SK-N-SH (cell line): ENCODE results near the gene OR5I1. TPM values are rescaled to one million over a fixed set of nuclear protein-coding genes. Genes with fewer than 3 reads are reported as not detected.
A peak's percentile ranks its signal among the peaks of the same experiment; 100 is the strongest.
"Not testable (repeated sequence)": the region's sequence is repeated elsewhere in the genome, so short reads cannot be mapped to it uniquely, and the experiment has no call there.

Experiments used
- CTCF ChIA-PET: fragments of 300-600, 350-600 bp; formaldehyde crosslinking; extraction: SDS; loops from one replicate; lab custom pipeline; 2021; lab: Yijun Ruan, JAX
- POLR2A ChIA-PET: fragments of 350-600 bp; sonication (Branson Sonifier 250); formaldehyde crosslinking; extraction: SDS; loops from one replicate; lab custom pipeline; 2020; ENCODE audit warnings: antibody characterized with exemption, inconsistent platforms; lab: Yijun Ruan, JAX
- DNase-seq: peaks from one replicate; pipeline ENCODE4 v3.0.0; 2012
- H2AFZ ChIP-seq: fragments of 200-600 bp; sonication (generic); 2 replicates; pipeline ENCODE4 v1.8.1; 2016; ENCODE audit warnings: antibody characterized with exemption, mild to moderate bottlenecking, low read depth
- H3F3A ChIP-seq: fragments of 200-600 bp; sonication (generic); replicated peaks from 2 replicates; pipeline ENCODE3; 2016; ENCODE audit warnings: antibody characterized with exemption, mild to moderate bottlenecking; ENCODE audit not compliant: insufficient read depth
- H3K27ac ChIP-seq, 2 experiments: fragments of 200-500 bp in 1 of 2; fragments of 200-600 bp in 1 of 2; sonication (Bioruptor generic) in 1 of 2; sonication (generic), shearing (Covaris generic) in 1 of 2; 2 replicates each; pipeline versions ENCODE4 v1.5.1 to v1.6.1; 2014 to 2016; ENCODE audit warnings: low read depth in 2 of 2, inconsistent platforms in 1 of 2, low read length in 1 of 2, mild to moderate bottlenecking in 1 of 2, mixed read lengths in 1 of 2
- H3K27me3 ChIP-seq: fragments of 200-600 bp; sonication (generic), shearing (Covaris generic); 2 replicates; pipeline ENCODE4 v1.6.1; 2016; ENCODE audit warnings: mixed run types; ENCODE audit not compliant: insufficient read depth
- H3K36me3 ChIP-seq, 2 experiments: fragments of 200-500 bp in 1 of 2; fragments of 200-600 bp in 1 of 2; sonication (Bioruptor generic) in 1 of 2; sonication (generic) in 1 of 2; replicated peaks in 1 of 2; 2 replicates each; pipeline versions ENCODE3 to v1.5.1; 2014 to 2016; ENCODE audit warnings: low read length in 1 of 2, mild to moderate bottlenecking in 1 of 2; ENCODE audit not compliant: insufficient read depth in 2 of 2, control insufficient read depth in 1 of 2
- H3K4me1 ChIP-seq, 2 experiments: fragments of 200-500 bp in 1 of 2; fragments of 200-600 bp in 1 of 2; sonication (Bioruptor generic) in 1 of 2; sonication (generic), shearing (Covaris generic) in 1 of 2; 2 replicates each; pipeline versions ENCODE4 v1.5.1 to v1.6.1; 2014 to 2016; ENCODE audit warnings: low read depth in 1 of 2, low read length in 1 of 2, mixed run types in 1 of 2; ENCODE audit not compliant: insufficient read depth in 2 of 2, control insufficient read depth in 1 of 2
- H3K4me2 ChIP-seq: fragments of 200-600 bp; sonication (generic), shearing (Covaris generic); 2 replicates; pipeline ENCODE4 v1.6.1; 2017; ENCODE audit warnings: mixed run types
- H3K4me3 ChIP-seq, 2 experiments: fragments of 200-500 bp in 1 of 2; fragments of 200-600 bp in 1 of 2; sonication (Bioruptor generic) in 1 of 2; sonication (generic), shearing (Covaris generic) in 1 of 2; 2 replicates each; pipeline versions ENCODE4 v1.5.1 to v1.8.1; 2014 to 2016; ENCODE audit warnings: low read depth in 2 of 2, inconsistent platforms in 1 of 2, low read length in 1 of 2, mild to moderate bottlenecking in 1 of 2, mixed read lengths in 1 of 2, moderate library complexity in 1 of 2
- H3K79me2 ChIP-seq: fragments of 200-600 bp; sonication (generic); 2 replicates; pipeline ENCODE4 v1.8.1; 2017; ENCODE audit warnings: mild to moderate bottlenecking; ENCODE audit not compliant: insufficient read depth
- H3K9ac ChIP-seq: fragments of 200-600 bp; sonication (generic); 2 replicates; pipeline ENCODE4 v1.6.1; 2017; ENCODE audit warnings: mixed run types
- H3K9me2 ChIP-seq: fragments of 200-600 bp; sonication (generic); 2 replicates; pipeline ENCODE4 v1.6.1; 2017; ENCODE audit warnings: mixed run types
- H3K9me3 ChIP-seq: fragments of 200-600 bp; sonication (generic); 2 replicates; pipeline ENCODE4 v1.6.1; 2017; ENCODE audit warnings: mixed run types, mild to moderate bottlenecking, moderate library complexity
- H4K20me1 ChIP-seq: fragments of 200-600 bp; sonication (generic); 2 replicates; pipeline ENCODE4 v1.6.1; 2017; ENCODE audit warnings: mild to moderate bottlenecking, mixed run types; ENCODE audit not compliant: insufficient read depth
- CHD2 ChIP-seq: fragments of 150-350 bp; IDR thresholded peaks from 2 replicates; pipeline ENCODE4 v1.6.1; 2018; ENCODE audit warnings: low read length; ENCODE audit not compliant: partially characterized antibody
- CTCF ChIP-seq: fragments of 200-600 bp; sonication (generic); IDR thresholded peaks from 2 replicates; pipeline ENCODE4 v1.6.1; 2017; ENCODE audit warnings: antibody characterized with exemption, mild to moderate bottlenecking, moderate library complexity
- NFIC ChIP-seq: IDR thresholded peaks from 2 replicates; pipeline ENCODE4 v1.4.0; 2012; ENCODE audit warnings: borderline replicate concordance
- RCOR1 ChIP-seq: fragments of 150-350 bp; IDR thresholded peaks from 2 replicates; pipeline ENCODE4 v1.6.1; 2017; ENCODE audit warnings: antibody characterized with exemption, low read length
- REST ChIP-seq: IDR thresholded peaks from 2 replicates; pipeline ENCODE4 v1.6.1; 2012; ENCODE audit warnings: mild to moderate bottlenecking, low read depth, low read length, moderate library complexity
- USF1 ChIP-seq: IDR thresholded peaks from 2 replicates; pipeline ENCODE4 v1.4.0; 2012; ENCODE audit warnings: low read depth, borderline replicate concordance
- WGBS: methylation state at CpG from one replicate; pipeline ENCODE4 v1.1.6; 2017; ENCODE audit warnings: low lambda C conversion rate; 5-methylcytosine and 5-hydroxymethylcytosine counted together
- polyA plus RNA-seq, 3 experiments: library from polyadenylated mRNA; depleted of rRNA; stranded (reverse); fragments of >200 nt; gene quantifications; 2 replicates each; pipeline ENCODE4 v1.2.3, GENCODE V29; 2012

The OR5I1 gene
- polyA plus RNA-seq, 1 of the 3 experiments (the other 2 are of a cell fraction): not detected

GRCh38 chr11:55895216-55895615, 41.0 kb downstream of the OR5I1 start:
- Histone ChIP-seq H3F3A (no peaks in the 10 kb centered on the region), H3K4me2 (no peak overlapping the region)
- CTCF ChIA-PET: interaction anchor here (1.5 kb wide), 1 partner anchor 68 kb away, joined by 3 read pairs; the partner anchor contains the start of gene OR5L2
- TF ChIP-seq REST (no peak), CHD2 (no peak), CTCF (peak; percentile 30; the same call in 1 of the 2 replicates), USF1 (no peak), RCOR1 (no peak), NFIC (no peak)
- TF ChIP-seq, all 33 proteins: peak for 1
- H3K9me2 ChIP-seq: no peaks in the 10 kb centered on the region
- no peaks in the 10 kb centered on the region for H3K79me2 ChIP-seq
- no peaks in the 10 kb centered on the region for H3K36me3 ChIP-seq
- DNase-seq: peak; percentile 4
- no peak overlapping the region for H3K27ac ChIP-seq
- no peaks in the 10 kb centered on the region for H3K4me1 ChIP-seq
- POLR2A ChIA-PET: no interaction called here
- no peaks in the 10 kb centered on the region for H3K9me3 ChIP-seq
- WGBS: 21% methylated on average over 8 of the region's 8 CpGs
- H3K9ac ChIP-seq: no peak overlapping the region
- no peak overlapping the region for H3K4me3 ChIP-seq
- H2AFZ ChIP-seq: no peak overlapping the region
- H3K27me3 ChIP-seq: no peaks in the 10 kb centered on the region
- no peaks in the 10 kb centered on the region for H4K20me1 ChIP-seq

GRCh38 chr11:55885481-55885880, 50.7 kb downstream of the OR5I1 start:
- DNase-seq, H3K9ac ChIP-seq, H3K4me2 ChIP-seq, H3K27me3 ChIP-seq, H3K4me3 ChIP-seq, H3K9me3 ChIP-seq, H3K4me1 ChIP-seq, POLR2A ChIA-PET, H3F3A ChIP-seq, H3K27ac ChIP-seq, H3K36me3 ChIP-seq, H3K9me2 ChIP-seq, H2AFZ ChIP-seq, CTCF ChIA-PET, H4K20me1 ChIP-seq, H3K79me2 ChIP-seq: not testable (repeated sequence)
- 4% methylated on average over 9 of the region's 9 CpGs for WGBS

Other genes with a start within 250 kb of the OR5I1 start
- not detected in 2 replicates for gene OR5D13, start 163.0 kb downstream of the OR5I1 start, polyA plus RNA-seq (2012; rRNA removed)
- gene OR5D14, start 140.8 kb downstream of the OR5I1 start, polyA plus RNA-seq (2012; rRNA removed): not detected in 2 replicates
- gene OR5L1, start 125.0 kb downstream of the OR5I1 start, polyA plus RNA-seq (2012; rRNA removed): not detected in 2 replicates
- gene OR5D18, start 116.8 kb downstream of the OR5I1 start, polyA plus RNA-seq (2012; rRNA removed): not detected in 2 replicates
- gene OR5L2, start 109.2 kb downstream of the OR5I1 start, polyA plus RNA-seq (2012; rRNA removed): not detected in 2 replicates
- not detected in 2 replicates for gene OR5D16, start 97.6 kb downstream of the OR5I1 start, polyA plus RNA-seq (2012; rRNA removed)
- not detected in 2 replicates for gene TRIM51, start 53.1 kb downstream of the OR5I1 start, polyA plus RNA-seq (2012; rRNA removed)
- not detected in 2 replicates for gene OR5W2, start 21.8 kb downstream of the OR5I1 start, polyA plus RNA-seq (2012; rRNA removed)
- not detected in 2 replicates for gene OR10AG1, start 33.5 kb upstream of the OR5I1 start, polyA plus RNA-seq (2012; rRNA removed)
- gene OR5F1, start 58.2 kb upstream of the OR5I1 start, polyA plus RNA-seq (2012; rRNA removed): not detected in 2 replicates
- not detected in 2 replicates for gene OR5AS1, start 91.3 kb upstream of the OR5I1 start, polyA plus RNA-seq (2012; rRNA removed)
- not detected in 2 replicates for gene OR8I2, start 156.9 kb upstream of the OR5I1 start, polyA plus RNA-seq (2012; rRNA removed)
- gene OR8H2, start 167.3 kb upstream of the OR5I1 start, polyA plus RNA-seq (2012; rRNA removed): not detected in 2 replicates
- gene OR8H3, start 186.0 kb upstream of the OR5I1 start, polyA plus RNA-seq (2012; rRNA removed): not detected in 2 replicates
- not detected in 2 replicates for gene OR8J3, start 203.8 kb upstream of the OR5I1 start, polyA plus RNA-seq (2012; rRNA removed)
- gene OR8K5, start 223.9 kb upstream of the OR5I1 start, polyA plus RNA-seq (2012; rRNA removed): not detected in 2 replicates
- gene OR5J2, start 240.2 kb upstream of the OR5I1 start, polyA plus RNA-seq (2012; rRNA removed): not detected in 2 replicates